ENCODE data around the gene MYO5A. TPM values are rescaled to one million over a fixed set of nuclear protein-coding genes. Genes with fewer than 3 reads are reported as not detected.
A peak's percentile ranks its signal among the peaks of the same experiment; 100 is the strongest.

The MYO5A gene
- total RNA-seq, 3 donors from 2014 or later = 4.1 to 26.7 (median 12.6) TPM

- intact Hi-C loops (cut with DNase I, micrococcal nuclease) = no loop called here
- Histone ChIP-seq H3K36me3 (ENCODE audit: low read depth) (no peaks in the 10 kb centered on the region), H3K9me3 (no peaks in the 10 kb centered on the region), H3K4me3 (no peak overlapping the region), H3K4me1 (ENCODE audit: low read depth) (no peaks in the 10 kb centered on the region)
- peak in 1 of 3 donors; percentile 54 for DNase-seq
- TF ChIP-seq CTCF (IDR thresholded peaks at IDR 0.05) = no peak
- no peak for ATAC-seq
These were observed 23.5 kb downstream of the MYO5A start for GRCh38 chr15:52505151-52505550.

- no peaks in the 10 kb centered on the region for H3K4me1 ChIP-seq (ENCODE audit: low read depth)
- ATAC-seq (no peak), DNase-seq (no peak)
- H3K9me3 ChIP-seq = no peaks in the 10 kb centered on the region
- no peak for TF ChIP-seq CTCF (IDR thresholded peaks at IDR 0.05)
- no peaks in the 10 kb centered on the region for H3K36me3 ChIP-seq (ENCODE audit: low read depth)
- intact Hi-C loops (cut with DNase I, micrococcal nuclease) = no loop called here
- no peak overlapping the region for H3K4me3 ChIP-seq
These were observed 24.7 kb downstream of the MYO5A start for GRCh38 chr15:52503788-52504496.

GRCh38 chr15:52502608-52503007 lies 26.1 kb downstream of the MYO5A start:
- H3K4me3 ChIP-seq = no peak overlapping the region

GRCh38 chr15:52499506-52499905 lies 29.2 kb downstream of the MYO5A start:
- Histone ChIP-seq H3K4me1 (ENCODE audit: low read depth) (no peaks in the 10 kb centered on the region), H3K4me3 (no peak overlapping the region), H3K36me3 (ENCODE audit: low read depth) (no peaks in the 10 kb centered on the region), H3K9me3 (no peaks in the 10 kb centered on the region)
- no peak for ATAC-seq
- TF ChIP-seq CTCF (IDR thresholded peaks at IDR 0.05) = no peak
- no peak for DNase-seq
- intact Hi-C loops (cut with DNase I, micrococcal nuclease) = no loop called here

More at GRCh38 chr15:52502608-52503007, 26.1 kb downstream of the MYO5A start:
- DNase-seq (no peak), ATAC-seq (no peak)
- Histone ChIP-seq H3K4me1 (ENCODE audit: low read depth) (no peaks in the 10 kb centered on the region), H3K9me3 (no peaks in the 10 kb centered on the region), H3K36me3 (ENCODE audit: low read depth) (no peaks in the 10 kb centered on the region)
- no peak for TF ChIP-seq CTCF (IDR thresholded peaks at IDR 0.05)
- intact Hi-C loops (cut with DNase I, micrococcal nuclease) = no loop called here

GRCh38 chr15:52498706-52499105 lies 30.0 kb downstream of the MYO5A start:
- DNase-seq = no peak
- Histone ChIP-seq H3K4me3 (no peak overlapping the region), H3K36me3 (ENCODE audit: low read depth) (no peaks in the 10 kb centered on the region), H3K4me1 (ENCODE audit: low read depth) (no peaks in the 10 kb centered on the region), H3K9me3 (no peaks in the 10 kb centered on the region)
- intact Hi-C loops (cut with DNase I, micrococcal nuclease) = no loop called here
- no peak for TF ChIP-seq CTCF (IDR thresholded peaks at IDR 0.05)
- ATAC-seq = no peak

All from mucosa of descending colon (tissue), 3 donors.